GM06990 (cell line): Measurements from ENCODE around the gene TNFSF11.

ENCODE experiments used
- DNase-seq: peaks from one replicate; pipeline ENCODE4 v3.0.0-alpha.2; 2011; ENCODE audit not compliant: insufficient read length; ENCODE audit errors: extremely low read depth
- H3K27me3 ChIP-seq: replicated peaks from 2 replicates; pipeline ENCODE4 v1.6.0; 2011; ENCODE audit warnings: low read length; ENCODE audit not compliant: control insufficient read depth, insufficient read depth
- H3K36me3 ChIP-seq: 2 replicates; pipeline ENCODE4 v1.5.1; 2011; ENCODE audit warnings: low read length; ENCODE audit not compliant: control insufficient read depth, insufficient read depth
- H3K4me3 ChIP-seq: replicated peaks from 2 replicates; pipeline ENCODE4 v1.5.1; 2011; ENCODE audit warnings: low read depth, mild to moderate bottlenecking, control low read depth, low read length
- TF ChIP-seq, protein P1 (sequence below): IDR thresholded peaks from 2 replicates; pipeline ENCODE4 v1.5.1; 2011; ENCODE audit warnings: low read length, control low read depth, mild to moderate bottlenecking, inconsistent platforms; ENCODE audit not compliant: insufficient read depth, poor library complexity, severe bottlenecking

The TNFSF11 gene

DNA sequence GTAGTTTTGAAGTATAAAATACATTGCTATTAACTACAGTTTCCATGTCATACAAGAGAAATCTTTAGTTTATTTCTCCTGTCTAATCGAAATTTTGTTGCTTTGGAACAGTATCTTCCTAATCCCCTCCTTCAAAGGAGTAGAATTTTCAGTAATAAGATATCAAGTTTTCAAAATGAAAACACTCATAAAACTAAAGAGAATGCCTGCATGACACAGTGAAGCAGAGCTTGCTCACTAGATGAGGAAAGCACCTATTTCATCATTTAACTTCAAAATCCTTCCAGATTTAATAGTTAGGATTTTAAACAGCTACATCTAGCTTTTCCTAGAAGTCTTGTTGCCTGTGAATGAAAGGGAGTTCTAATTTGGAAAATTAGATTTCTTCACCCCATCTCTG lies 80.8 kb downstream of the TNFSF11 start:
- no peak for DNase-seq
- H3K4me3 ChIP-seq, result no peak overlapping the region
- TF ChIP-seq, protein P1, sequence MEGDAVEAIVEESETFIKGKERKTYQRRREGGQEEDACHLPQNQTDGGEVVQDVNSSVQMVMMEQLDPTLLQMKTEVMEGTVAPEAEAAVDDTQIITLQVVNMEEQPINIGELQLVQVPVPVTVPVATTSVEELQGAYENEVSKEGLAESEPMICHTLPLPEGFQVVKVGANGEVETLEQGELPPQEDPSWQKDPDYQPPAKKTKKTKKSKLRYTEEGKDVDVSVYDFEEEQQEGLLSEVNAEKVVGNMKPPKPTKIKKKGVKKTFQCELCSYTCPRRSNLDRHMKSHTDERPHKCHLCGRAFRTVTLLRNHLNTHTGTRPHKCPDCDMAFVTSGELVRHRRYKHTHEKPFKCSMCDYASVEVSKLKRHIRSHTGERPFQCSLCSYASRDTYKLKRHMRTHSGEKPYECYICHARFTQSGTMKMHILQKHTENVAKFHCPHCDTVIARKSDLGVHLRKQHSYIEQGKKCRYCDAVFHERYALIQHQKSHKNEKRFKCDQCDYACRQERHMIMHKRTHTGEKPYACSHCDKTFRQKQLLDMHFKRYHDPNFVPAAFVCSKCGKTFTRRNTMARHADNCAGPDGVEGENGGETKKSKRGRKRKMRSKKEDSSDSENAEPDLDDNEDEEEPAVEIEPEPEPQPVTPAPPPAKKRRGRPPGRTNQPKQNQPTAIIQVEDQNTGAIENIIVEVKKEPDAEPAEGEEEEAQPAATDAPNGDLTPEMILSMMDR, result no peak
- H3K27me3 ChIP-seq, result no peaks in the 10 kb centered on the region; the same call in none of the 2 replicates
- no peaks in the 10 kb centered on the region for H3K36me3 ChIP-seq

DNA sequence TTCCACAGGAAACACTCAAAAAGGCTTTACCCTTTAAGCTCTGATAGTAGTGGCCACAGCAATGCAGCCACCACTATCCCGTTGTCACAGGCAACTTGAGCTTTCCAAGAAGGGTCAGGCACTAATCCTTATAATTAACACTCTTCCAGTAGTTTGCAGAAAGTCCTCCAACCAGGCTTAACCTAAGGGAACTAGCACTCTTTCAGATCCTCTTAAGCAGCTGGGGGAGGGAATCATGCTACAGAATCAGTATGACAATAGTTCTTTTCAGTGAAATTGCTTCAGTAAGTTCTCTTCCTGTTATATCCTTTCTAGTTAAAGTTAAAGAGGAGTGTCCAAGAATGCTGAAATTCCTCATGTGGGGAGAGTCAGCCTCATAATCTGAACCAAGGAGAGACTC lies 82.2 kb downstream of the TNFSF11 start:
- Histone ChIP-seq H3K4me3 (no peak overlapping the region), H3K27me3 (no peaks in the 10 kb centered on the region; the same call in none of the 2 replicates), H3K36me3 (no peaks in the 10 kb centered on the region)
- no peak for DNase-seq
- TF ChIP-seq, protein P1, result no peak

DNA sequence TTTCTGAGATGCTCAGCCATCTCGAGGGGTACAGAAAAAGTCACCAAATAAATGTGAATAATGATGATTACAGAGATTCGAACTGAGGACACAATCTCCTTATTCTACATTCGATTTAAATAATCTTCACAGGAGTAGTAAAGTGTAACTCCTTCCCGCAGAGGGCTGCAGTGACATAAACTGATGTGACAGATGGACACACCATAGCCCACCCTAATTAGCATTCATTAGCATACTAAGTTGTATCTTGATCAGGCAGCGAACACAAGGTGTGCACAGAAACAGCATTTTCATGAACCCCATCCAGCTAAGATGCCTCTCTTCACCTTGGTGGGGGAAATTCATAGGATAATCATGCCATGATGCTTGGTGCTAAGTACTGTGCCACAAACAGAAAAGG lies 83.0 kb downstream of the TNFSF11 start:
- no peak for DNase-seq
- H3K36me3 ChIP-seq, result no peaks in the 10 kb centered on the region
- no peaks in the 10 kb centered on the region; the same call in none of the 2 replicates for H3K27me3 ChIP-seq
- no peak overlapping the region for H3K4me3 ChIP-seq
- TF ChIP-seq, protein P1, result no peak
